ENCODE measurements around the gene HK3.

The HK3 gene

GRCh38 chr5:176861276-176861675 is 37.9 kb downstream of the HK3 start:
- DNase-seq = no peak
- TF ChIP-seq CTCF (IDR thresholded peaks at IDR 0.05; ENCODE audit: low read depth, low read length) = no peak
- Histone ChIP-seq H3K9me3 (ENCODE audit: severe bottlenecking) (no peaks in the 10 kb centered on the region), H3K36me3 (no peaks in the 10 kb centered on the region), H3K27ac (no peak overlapping the region), H3K27me3 (ENCODE audit: insufficient read depth, low read depth, severe bottlenecking) (no peaks in the 10 kb centered on the region), H3K4me3 (ENCODE audit: low read depth, low read length) (no peak overlapping the region)

- no peaks in the 10 kb centered on the region for H3K9me3 ChIP-seq (ENCODE audit: severe bottlenecking)
- no peaks in the 10 kb centered on the region for H3K27me3 ChIP-seq (ENCODE audit: insufficient read depth, low read depth, severe bottlenecking)
- no peak for TF ChIP-seq CTCF (IDR thresholded peaks at IDR 0.05; ENCODE audit: low read depth, low read length)
- no peak for DNase-seq
- no peak overlapping the region for H3K27ac ChIP-seq
- H3K36me3 ChIP-seq = no peaks in the 10 kb centered on the region
- H3K4me3 ChIP-seq (ENCODE audit: low read depth, low read length) = no peak overlapping the region
Measured at GRCh38 chr5:176860381-176860780, 38.8 kb downstream of the HK3 start.

DNA sequence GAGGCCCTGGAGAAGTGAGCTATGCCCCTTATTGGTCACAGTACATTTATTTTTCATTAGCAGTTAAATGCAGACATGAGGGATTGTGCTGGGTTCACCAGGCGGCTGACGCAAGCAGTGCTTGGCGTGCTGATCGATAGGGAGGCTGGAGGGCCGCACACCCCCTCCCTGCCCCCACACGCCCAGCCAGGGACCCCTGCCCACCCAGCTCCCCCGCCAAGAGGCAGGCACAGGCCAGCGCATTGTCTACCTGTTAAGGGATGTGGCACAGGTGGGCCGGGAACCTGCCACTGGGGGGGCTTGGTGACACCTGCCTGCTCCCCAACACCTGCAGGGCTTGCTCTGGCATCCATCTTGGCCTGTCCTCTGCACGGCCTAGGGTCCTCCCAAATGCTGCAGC is 39.2 kb downstream of the HK3 start:
- DNase-seq = no peak
- TF ChIP-seq CTCF (IDR thresholded peaks at IDR 0.05; ENCODE audit: low read depth, low read length) = no peak
- Histone ChIP-seq H3K27me3 (ENCODE audit: insufficient read depth, low read depth, severe bottlenecking) (no peaks in the 10 kb centered on the region), H3K9me3 (ENCODE audit: severe bottlenecking) (no peaks in the 10 kb centered on the region), H3K27ac (no peak overlapping the region), H3K36me3 (no peaks in the 10 kb centered on the region), H3K4me3 (ENCODE audit: low read depth, low read length) (no peak overlapping the region)

GRCh38 chr5:176857894-176858273 is 41.3 kb downstream of the HK3 start:
- H3K36me3 ChIP-seq = no peaks in the 10 kb centered on the region
- no peak for TF ChIP-seq CTCF (IDR thresholded peaks at IDR 0.05; ENCODE audit: low read depth, low read length)
- H3K9me3 ChIP-seq (ENCODE audit: severe bottlenecking) = no peaks in the 10 kb centered on the region
- DNase-seq = no peak
- no peak overlapping the region for H3K4me3 ChIP-seq (ENCODE audit: low read depth, low read length)
- no peak overlapping the region for H3K27ac ChIP-seq
- H3K27me3 ChIP-seq (ENCODE audit: insufficient read depth, low read depth, severe bottlenecking) = no peaks in the 10 kb centered on the region

- DNase-seq = no peak
- no peaks in the 10 kb centered on the region for H3K9me3 ChIP-seq (ENCODE audit: severe bottlenecking)
- no peak for TF ChIP-seq CTCF (IDR thresholded peaks at IDR 0.05; ENCODE audit: low read depth, low read length)
- no peak overlapping the region for H3K27ac ChIP-seq
- no peak overlapping the region for H3K4me3 ChIP-seq (ENCODE audit: low read depth, low read length)
- H3K36me3 ChIP-seq = no peaks in the 10 kb centered on the region
- H3K27me3 ChIP-seq (ENCODE audit: insufficient read depth, low read depth, severe bottlenecking) = no peaks in the 10 kb centered on the region
Measured at GRCh38 chr5:176857216-176857893, 41.8 kb downstream of the HK3 start.

GRCh38 chr5:176856746-176857145 is 42.4 kb downstream of the HK3 start:
- Histone ChIP-seq H3K27ac (no peak overlapping the region), H3K9me3 (ENCODE audit: severe bottlenecking) (no peaks in the 10 kb centered on the region), H3K36me3 (no peaks in the 10 kb centered on the region), H3K27me3 (ENCODE audit: insufficient read depth, low read depth, severe bottlenecking) (no peaks in the 10 kb centered on the region), H3K4me3 (ENCODE audit: low read depth, low read length) (no peak overlapping the region)
- TF ChIP-seq CTCF (IDR thresholded peaks at IDR 0.05; ENCODE audit: low read depth, low read length) = no peak
- DNase-seq = no peak

All from WERI-Rb-1 (cell line).